Body of pancreas (tissue), 4 donors: Measurements from ENCODE around the gene CENPC. TPM values are rescaled to one million over a fixed set of nuclear protein-coding genes. Genes with fewer than 3 reads are reported as not detected.

Experiments used
- ATAC-seq: fragments of 150-250 bp; one replicate; pipeline ENCODE4 v1.9.1; 2016
- DNase-seq, 4 donors: peaks; one replicate each; pipeline ENCODE4 v3.0.0-alpha.2; 2019
- H3K27ac ChIP-seq, 4 donors: fragments of 200-600 bp; sonication (generic); 1 replicate in 3 of 4; 2 replicates in 1 of 4; pipeline versions ENCODE4 v1.5.1 to v1.6.1; 2016 to 2019; ENCODE audit warnings: mild to moderate bottlenecking in 1 of 4, mixed read lengths in 1 of 4, moderate library complexity in 1 of 4
- H3K27me3 ChIP-seq, 2 donors: fragments of 200-600 bp; sonication (generic); one replicate each; pipeline ENCODE4 v1.6.0; 2016; ENCODE audit warnings: mild to moderate bottlenecking in 1 of 2
- H3K36me3 ChIP-seq, 2 donors: fragments of 200-600 bp; sonication (generic); replicated peaks in 1 of 2; 2 replicates each; pipeline ENCODE4 v1.5.1; 2016; ENCODE audit warnings: low read depth in 2 of 2; ENCODE audit not compliant: insufficient read depth in 1 of 2
- H3K4me1 ChIP-seq: fragments of 200-600 bp; sonication (generic); one replicate; pipeline ENCODE4 v1.6.0; 2016
- H3K4me3 ChIP-seq, 2 donors: fragments of 200-600 bp; sonication (generic); 1 replicate in 1 of 2; 2 replicates in 1 of 2; pipeline ENCODE4 v1.5.1; 2016 to 2019
- H3K9me3 ChIP-seq, 3 donors: fragments of 200-600 bp; sonication (generic); 1 replicate in 2 of 3; 2 replicates in 1 of 3; pipeline ENCODE4 v1.5.1; 2016
- POLR2A ChIP-seq, 3 donors: fragments of 450-650 bp; IDR thresholded peaks; one replicate each; pipeline ENCODE4 v1.6.1; 2016; ENCODE audit warnings: antibody characterized with exemption in 3 of 3, mild to moderate bottlenecking in 2 of 3
- WGBS, 2 donors: methylation state at CpG; one replicate each; pipeline ENCODE4 v1.1.5; 2017; 5-methylcytosine and 5-hydroxymethylcytosine counted together
- intact Hi-C: fragments of 100-400 bp; cut with DNase I; formaldehyde crosslinking; loops from one replicate; pipeline ENCODE4 v1.15.1; 2023
- total RNA-seq, 2 donors: library from RNA; depleted of rRNA; stranded (reverse); fragments of >200 nt; gene quantifications; one replicate each; pipeline ENCODE4 v1.1.0, GENCODE V29; 2016
- TF ChIP-seq, protein P1 (sequence below), 7 experiments: fragments of 450-650 bp in 4 of 7; fragments of 200-600 bp in 3 of 7; sonication (generic) in 3 of 7; IDR thresholded peaks; one replicate each; pipeline ENCODE4 v1.5.1; 2016 to 2019; ENCODE audit warnings: antibody characterized with exemption in 7 of 7

Gene CENPC
- total RNA-seq, 2 donors from 2014 or later: 36.8 to 44.5 TPM

DNA sequence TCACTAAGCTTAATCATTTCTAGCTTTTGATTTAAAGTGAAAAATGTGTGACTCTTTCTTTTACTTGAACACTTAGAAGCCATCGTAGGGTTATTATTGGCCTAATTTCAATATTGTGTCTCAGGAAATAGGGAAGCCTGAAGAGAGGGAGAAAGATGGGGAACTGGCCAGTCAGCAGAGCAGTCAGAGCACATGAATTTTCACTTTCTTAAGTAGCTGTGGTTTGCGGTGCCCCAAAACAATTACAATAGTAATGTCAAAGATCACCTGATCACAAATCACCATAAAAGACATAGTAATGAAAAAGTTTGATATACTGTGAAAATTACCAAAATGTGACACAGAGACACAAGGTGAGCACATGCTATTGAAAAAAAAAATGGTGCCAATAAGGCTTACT lies 45.5 kb downstream of the CENPC start:
- H3K4me3 ChIP-seq: no peak overlapping the region
- WGBS, 2 donors: 73 to 93% methylated on average over 2 of the region's 2 CpGs
- no peak for ATAC-seq
- TF ChIP-seq, protein P1, sequence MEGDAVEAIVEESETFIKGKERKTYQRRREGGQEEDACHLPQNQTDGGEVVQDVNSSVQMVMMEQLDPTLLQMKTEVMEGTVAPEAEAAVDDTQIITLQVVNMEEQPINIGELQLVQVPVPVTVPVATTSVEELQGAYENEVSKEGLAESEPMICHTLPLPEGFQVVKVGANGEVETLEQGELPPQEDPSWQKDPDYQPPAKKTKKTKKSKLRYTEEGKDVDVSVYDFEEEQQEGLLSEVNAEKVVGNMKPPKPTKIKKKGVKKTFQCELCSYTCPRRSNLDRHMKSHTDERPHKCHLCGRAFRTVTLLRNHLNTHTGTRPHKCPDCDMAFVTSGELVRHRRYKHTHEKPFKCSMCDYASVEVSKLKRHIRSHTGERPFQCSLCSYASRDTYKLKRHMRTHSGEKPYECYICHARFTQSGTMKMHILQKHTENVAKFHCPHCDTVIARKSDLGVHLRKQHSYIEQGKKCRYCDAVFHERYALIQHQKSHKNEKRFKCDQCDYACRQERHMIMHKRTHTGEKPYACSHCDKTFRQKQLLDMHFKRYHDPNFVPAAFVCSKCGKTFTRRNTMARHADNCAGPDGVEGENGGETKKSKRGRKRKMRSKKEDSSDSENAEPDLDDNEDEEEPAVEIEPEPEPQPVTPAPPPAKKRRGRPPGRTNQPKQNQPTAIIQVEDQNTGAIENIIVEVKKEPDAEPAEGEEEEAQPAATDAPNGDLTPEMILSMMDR (IDR thresholded peaks at IDR 0.05): no peak
- TF ChIP-seq POLR2A (IDR thresholded peaks at IDR 0.05): no peak
- H3K4me1 ChIP-seq: no peaks in the 10 kb centered on the region
- intact Hi-C loops: no loop called here
- H3K27ac ChIP-seq: no peak overlapping the region
- no peaks in the 10 kb centered on the region for H3K27me3 ChIP-seq
- no peak for DNase-seq
- no peaks in the 10 kb centered on the region for H3K9me3 ChIP-seq
- peaks cover 0 to 5% of the 10 kb centered on the region in 2 donors for H3K36me3 ChIP-seq

GRCh38 chr4:67483868-67484602 lies 61.3 kb downstream of the CENPC start:
- DNase-seq (no peak), ATAC-seq (no peak)
- H3K9me3 ChIP-seq: no peaks in the 10 kb centered on the region
- TF ChIP-seq, protein P1 (IDR thresholded peaks at IDR 0.05): no peak
- no peak for TF ChIP-seq POLR2A (IDR thresholded peaks at IDR 0.05)
- intact Hi-C loops: no loop called here
- H3K27ac ChIP-seq: no peak overlapping the region
- H3K4me1 ChIP-seq: no peaks in the 10 kb centered on the region
- 98% methylated on average over 4 to 5 of the region's 5 CpGs for WGBS, 2 donors
- peaks cover 0 to 8% of the 10 kb centered on the region in 2 donors for H3K36me3 ChIP-seq
- no peaks in the 10 kb centered on the region for H3K27me3 ChIP-seq
- no peak overlapping the region for H3K4me3 ChIP-seq

DNA sequence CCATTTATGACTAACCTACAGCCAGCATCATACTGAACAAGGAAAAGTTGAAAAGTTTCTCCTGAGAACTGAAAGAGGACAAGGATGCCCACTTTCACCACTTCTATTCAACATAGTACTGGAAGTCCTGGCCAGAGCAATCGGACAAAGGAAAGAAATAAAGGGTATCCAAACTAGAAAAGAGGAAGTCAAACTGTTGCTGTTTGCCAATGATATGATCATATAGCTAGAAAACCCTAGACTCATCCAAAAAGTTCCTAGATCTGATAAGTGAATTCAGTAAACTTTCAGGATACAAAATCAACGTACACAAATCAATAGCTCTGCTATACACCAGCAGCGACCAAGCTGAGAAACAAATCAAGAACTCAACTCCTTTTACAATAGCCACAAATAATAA lies 64.5 kb downstream of the CENPC start:
- DNase-seq (no peak), ATAC-seq (no peak)
- TF ChIP-seq POLR2A (IDR thresholded peaks at IDR 0.05): no peak
- TF ChIP-seq, protein P1 (IDR thresholded peaks at IDR 0.05): no peak
- no peak overlapping the region for H3K27ac ChIP-seq
- intact Hi-C loops: no loop called here
- WGBS, 2 donors: 96% methylated on average over 3 of the region's 3 CpGs
- peaks cover 0 to 14% of the 10 kb centered on the region in 2 donors for H3K36me3 ChIP-seq
- no peaks in the 10 kb centered on the region for H3K27me3 ChIP-seq
- H3K9me3 ChIP-seq: no peaks in the 10 kb centered on the region
- H3K4me1 ChIP-seq: no peaks in the 10 kb centered on the region
- H3K4me3 ChIP-seq: no peak overlapping the region

GRCh38 chr4:67475155-67475554 lies 70.1 kb downstream of the CENPC start:
- H3K4me1 ChIP-seq: no peaks in the 10 kb centered on the region
- TF ChIP-seq, protein P1 (IDR thresholded peaks at IDR 0.05): no peak
- no peak for TF ChIP-seq POLR2A (IDR thresholded peaks at IDR 0.05)
- WGBS, 2 donors: 63 to 83% methylated on average over 4 of the region's 4 CpGs
- DNase-seq (no peak), ATAC-seq (no peak)
- H3K27me3 ChIP-seq: no peaks in the 10 kb centered on the region
- H3K4me3 ChIP-seq: no peak overlapping the region
- H3K36me3 ChIP-seq: peaks cover 6 to 25% of the 10 kb centered on the region in 2 donors
- intact Hi-C loops: no loop called here
- H3K9me3 ChIP-seq: no peaks in the 10 kb centered on the region
- H3K27ac ChIP-seq: no peak overlapping the region

GRCh38 chr4:67470871-67471270 lies 74.4 kb downstream of the CENPC start:
- H3K4me1 ChIP-seq: no peaks in the 10 kb centered on the region
- TF ChIP-seq, protein P1 (IDR thresholded peaks at IDR 0.05): no peak
- TF ChIP-seq POLR2A (IDR thresholded peaks at IDR 0.05): no peak
- intact Hi-C loops: no loop called here
- H3K36me3 ChIP-seq: peaks cover 6 to 22% of the 10 kb centered on the region in 2 donors
- DNase-seq (no peak), ATAC-seq (no peak)
- H3K27ac ChIP-seq: no peak overlapping the region
- H3K4me3 ChIP-seq: no peak overlapping the region
- H3K27me3 ChIP-seq: no peaks in the 10 kb centered on the region
- H3K9me3 ChIP-seq: no peaks in the 10 kb centered on the region
